Cardiac fibroblast (primary cell): ENCODE results near the gene IL16.

Source experiments
- DNase-seq, 2 donors: peaks; one replicate each; pipeline versions ENCODE4 v3.0.0 to v3.0.0-alpha.2; 2010; ENCODE audit warnings: low read depth in 2 of 2
- H3K4me3 ChIP-seq, 2 donors: replicated peaks in 1 of 2; 1 replicate in 1 of 2; 2 replicates in 1 of 2; pipeline ENCODE4 v1.5.1; 2011; ENCODE audit warnings: low read depth in 2 of 2, low read length in 2 of 2, mild to moderate bottlenecking in 2 of 2, moderate library complexity in 1 of 2
- CTCF ChIP-seq: IDR thresholded peaks from one replicate; pipeline ENCODE4 v1.5.1; 2011; ENCODE audit warnings: low read depth, mild to moderate bottlenecking, low read length, inconsistent platforms

The IL16 gene

GRCh38 chr15:81349271-81349670 lies 152.6 kb downstream of the IL16 start:
- no peak for DNase-seq
- H3K4me3 ChIP-seq: no peak overlapping the region
- no peak for TF ChIP-seq CTCF

- H3K4me3 ChIP-seq: no peak overlapping the region
- TF ChIP-seq CTCF: no peak
- DNase-seq: no peak
These were observed 155.0 kb downstream of the IL16 start for GRCh38 chr15:81351651-81352050.

GRCh38 chr15:81356252-81356651 lies 159.6 kb downstream of the IL16 start:
- H3K4me3 ChIP-seq: no peak overlapping the region
- TF ChIP-seq CTCF: no peak
- no peak for DNase-seq

- H3K4me3 ChIP-seq: no peak overlapping the region
- DNase-seq: peak in 1 of 2 donors; percentile 5
- no peak for TF ChIP-seq CTCF
These were observed 160.6 kb downstream of the IL16 start for GRCh38 chr15:81357180-81357686.

GRCh38 chr15:81358248-81358647 lies 161.6 kb downstream of the IL16 start:
- no peak for TF ChIP-seq CTCF
- no peak for DNase-seq
- no peak overlapping the region for H3K4me3 ChIP-seq

- TF ChIP-seq CTCF: no peak
- DNase-seq: no peak
- no peak overlapping the region for H3K4me3 ChIP-seq
These were observed 163.8 kb downstream of the IL16 start for GRCh38 chr15:81360491-81360890.

GRCh38 chr15:81361891-81362290 lies 165.2 kb downstream of the IL16 start:
- no peak for TF ChIP-seq CTCF
- no peak overlapping the region for H3K4me3 ChIP-seq
- no peak for DNase-seq
